ENCODE results near the gene NRIP1.

The NRIP1 gene

DNA sequence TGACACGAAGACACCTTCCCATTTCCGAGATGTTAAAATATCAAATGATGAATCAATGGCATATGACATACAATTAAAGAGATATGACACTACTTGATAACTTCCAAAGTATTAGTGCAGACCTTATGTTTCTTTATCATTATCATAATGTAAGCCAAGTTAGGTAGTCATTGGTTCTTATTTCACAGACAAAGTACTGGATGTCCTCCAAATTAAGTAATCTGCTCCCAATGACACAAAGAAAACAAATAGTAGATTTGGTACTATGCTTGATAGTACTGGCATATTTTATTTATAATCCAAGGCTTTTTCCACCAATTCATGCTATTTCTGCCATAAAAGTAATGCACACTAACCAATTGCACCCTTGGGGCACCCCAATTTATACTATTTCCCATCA lies 11.9 kb upstream of the NRIP1 start:
- no peak overlapping the region for H3K9ac ChIP-seq (ENCODE audit: low read length)
- no peaks in the 10 kb centered on the region for H3F3A ChIP-seq (ENCODE audit: insufficient read depth, low read length)
- no peak for DNase-seq
- no peaks in the 10 kb centered on the region for H3K4me1 ChIP-seq (ENCODE audit: low read length)
- H4K20me1 ChIP-seq (ENCODE audit: insufficient read depth, low read length), result no peaks in the 10 kb centered on the region
- no peak overlapping the region for H2AFZ ChIP-seq (ENCODE audit: low read length)
- H3K9me2 ChIP-seq (replicated peaks; ENCODE audit: insufficient read depth, low read length), result no peaks in the 10 kb centered on the region
- no peaks in the 10 kb centered on the region for H3K36me3 ChIP-seq (replicated peaks; ENCODE audit: insufficient read depth, low read length)
- H3K79me2 ChIP-seq (ENCODE audit: low read length), result no peaks in the 10 kb centered on the region
- H3K27ac ChIP-seq (ENCODE audit: low read length), result no peak overlapping the region
- H3K9me3 ChIP-seq (replicated peaks; ENCODE audit: insufficient read depth, low read length), result no peaks in the 10 kb centered on the region
- TF ChIP-seq EZH2phosphoT487 (IDR thresholded peaks at IDR 0.05; ENCODE audit: low read length), result no peak
- no peaks in the 10 kb centered on the region for H3K27me3 ChIP-seq (replicated peaks; ENCODE audit: insufficient read depth, low read length)
- no peak overlapping the region for H3K4me2 ChIP-seq (ENCODE audit: low read depth, low read length)
- no peak overlapping the region for H3K4me3 ChIP-seq (ENCODE audit: low read length)

DNA sequence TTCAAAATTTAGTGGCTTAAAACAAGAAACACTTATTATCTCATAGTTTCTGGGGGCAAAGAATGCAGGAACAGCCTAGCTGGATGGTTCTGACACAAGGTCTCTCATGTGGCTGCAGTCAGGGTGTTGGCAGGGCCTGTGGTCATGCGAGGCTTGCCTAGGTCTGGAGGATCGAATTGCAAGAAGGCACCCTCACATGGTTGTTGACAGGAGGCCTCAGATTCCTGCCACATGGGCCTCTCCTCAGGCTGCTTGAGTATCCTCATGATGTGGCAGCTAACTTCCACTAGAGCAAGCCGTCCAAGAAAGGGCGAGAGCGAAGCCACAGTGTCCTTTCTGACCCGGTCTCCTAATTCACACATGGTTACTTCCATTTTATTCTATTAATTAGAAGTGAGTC lies 6.2 kb upstream of the NRIP1 start:
- no peak for DNase-seq
- TF ChIP-seq EZH2 (optimal IDR thresholded peaks at IDR 0.05; ENCODE audit: low read depth, low read length) (no peak), EZH2phosphoT487 (IDR thresholded peaks at IDR 0.05; ENCODE audit: low read length) (no peak)
- TF ChIP-seq, protein P1, sequence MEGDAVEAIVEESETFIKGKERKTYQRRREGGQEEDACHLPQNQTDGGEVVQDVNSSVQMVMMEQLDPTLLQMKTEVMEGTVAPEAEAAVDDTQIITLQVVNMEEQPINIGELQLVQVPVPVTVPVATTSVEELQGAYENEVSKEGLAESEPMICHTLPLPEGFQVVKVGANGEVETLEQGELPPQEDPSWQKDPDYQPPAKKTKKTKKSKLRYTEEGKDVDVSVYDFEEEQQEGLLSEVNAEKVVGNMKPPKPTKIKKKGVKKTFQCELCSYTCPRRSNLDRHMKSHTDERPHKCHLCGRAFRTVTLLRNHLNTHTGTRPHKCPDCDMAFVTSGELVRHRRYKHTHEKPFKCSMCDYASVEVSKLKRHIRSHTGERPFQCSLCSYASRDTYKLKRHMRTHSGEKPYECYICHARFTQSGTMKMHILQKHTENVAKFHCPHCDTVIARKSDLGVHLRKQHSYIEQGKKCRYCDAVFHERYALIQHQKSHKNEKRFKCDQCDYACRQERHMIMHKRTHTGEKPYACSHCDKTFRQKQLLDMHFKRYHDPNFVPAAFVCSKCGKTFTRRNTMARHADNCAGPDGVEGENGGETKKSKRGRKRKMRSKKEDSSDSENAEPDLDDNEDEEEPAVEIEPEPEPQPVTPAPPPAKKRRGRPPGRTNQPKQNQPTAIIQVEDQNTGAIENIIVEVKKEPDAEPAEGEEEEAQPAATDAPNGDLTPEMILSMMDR (IDR thresholded peaks at IDR 0.05; ENCODE audit: low read length), result no peak
- no peaks in the 10 kb centered on the region for H3K4me1 ChIP-seq (ENCODE audit: low read length)
- H3K4me2 ChIP-seq (ENCODE audit: low read depth, low read length), result no peak overlapping the region
- H3K27ac ChIP-seq (ENCODE audit: low read length), result no peak overlapping the region
- no peaks in the 10 kb centered on the region for H3K9me3 ChIP-seq (replicated peaks; ENCODE audit: insufficient read depth, low read length)
- no peaks in the 10 kb centered on the region for H3K36me3 ChIP-seq (replicated peaks; ENCODE audit: insufficient read depth, low read length)
- no peaks in the 10 kb centered on the region for H3K79me2 ChIP-seq (ENCODE audit: low read length)
- H3K9me2 ChIP-seq (replicated peaks; ENCODE audit: insufficient read depth, low read length), result no peaks in the 10 kb centered on the region
- no peak overlapping the region for H2AFZ ChIP-seq (ENCODE audit: low read length)
- H4K20me1 ChIP-seq (ENCODE audit: insufficient read depth, low read length), result no peaks in the 10 kb centered on the region
- H3K9ac ChIP-seq (ENCODE audit: low read length), result no peak overlapping the region
- H3F3A ChIP-seq (ENCODE audit: insufficient read depth, low read length), result peaks cover 2% of the 10 kb centered on the region; the same call in 1 of the 2 replicates
- peaks cover 7% of the 10 kb centered on the region; the same call in 1 of the 2 replicates for H3K27me3 ChIP-seq (replicated peaks; ENCODE audit: insufficient read depth, low read length)
- no peak overlapping the region for H3K4me3 ChIP-seq (ENCODE audit: low read length)

DNA sequence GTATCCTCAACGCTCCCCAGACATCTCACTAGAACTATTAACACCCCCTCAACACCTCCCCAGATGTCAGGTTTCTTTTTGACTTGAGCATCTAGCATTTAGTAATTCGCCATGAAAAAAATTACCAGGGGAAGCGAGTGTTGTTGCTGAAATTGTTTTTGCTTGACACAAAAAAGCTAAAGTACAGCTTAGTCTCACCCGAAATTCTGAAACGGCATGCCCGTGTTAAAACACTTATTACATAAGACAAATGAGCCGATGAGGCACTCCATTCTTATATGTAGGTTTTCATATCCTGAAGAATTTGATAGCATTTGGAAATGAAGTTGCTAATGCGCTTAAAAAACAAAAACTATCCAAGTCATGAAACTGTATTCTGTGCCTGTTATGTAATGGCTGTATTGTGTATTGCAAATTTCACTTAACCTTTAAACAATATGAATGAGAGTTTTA lies 1.3 kb upstream of the NRIP1 start:
- H3K36me3 ChIP-seq (replicated peaks; ENCODE audit: insufficient read depth, low read length), result no peaks in the 10 kb centered on the region
- H3K4me2 ChIP-seq (ENCODE audit: low read depth, low read length), result peak overlapping the region; percentile 94
- H2AFZ ChIP-seq (ENCODE audit: low read length), result peak overlapping the region; percentile 85
- peaks cover 4% of the 10 kb centered on the region; the same call in 1 of the 2 replicates for H3F3A ChIP-seq (ENCODE audit: insufficient read depth, low read length)
- peak overlapping the region; percentile 84 for H3K4me3 ChIP-seq (ENCODE audit: low read length)
- H3K79me2 ChIP-seq (ENCODE audit: low read length), result peaks cover 21% of the 10 kb centered on the region
- no peak overlapping the region; the same call in 1 of the 2 replicates for H3K9ac ChIP-seq (ENCODE audit: low read length)
- no peaks in the 10 kb centered on the region for H3K9me2 ChIP-seq (replicated peaks; ENCODE audit: insufficient read depth, low read length)
- no peaks in the 10 kb centered on the region for H4K20me1 ChIP-seq (ENCODE audit: insufficient read depth, low read length)
- peaks cover 7% of the 10 kb centered on the region; the same call in 1 of the 2 replicates for H3K27me3 ChIP-seq (replicated peaks; ENCODE audit: insufficient read depth, low read length)
- H3K4me1 ChIP-seq (ENCODE audit: low read length), result no peaks in the 10 kb centered on the region
- no peaks in the 10 kb centered on the region for H3K9me3 ChIP-seq (replicated peaks; ENCODE audit: insufficient read depth, low read length)
- TF ChIP-seq, protein P1 (IDR thresholded peaks at IDR 0.05; ENCODE audit: low read length), result no peak
- TF ChIP-seq EZH2phosphoT487 (IDR thresholded peaks at IDR 0.05; ENCODE audit: low read length) (no peak), EZH2 (optimal IDR thresholded peaks at IDR 0.05; ENCODE audit: low read depth, low read length) (no peak)
- DNase-seq, result no peak
- H3K27ac ChIP-seq (ENCODE audit: low read length), result no peak overlapping the region

DNA sequence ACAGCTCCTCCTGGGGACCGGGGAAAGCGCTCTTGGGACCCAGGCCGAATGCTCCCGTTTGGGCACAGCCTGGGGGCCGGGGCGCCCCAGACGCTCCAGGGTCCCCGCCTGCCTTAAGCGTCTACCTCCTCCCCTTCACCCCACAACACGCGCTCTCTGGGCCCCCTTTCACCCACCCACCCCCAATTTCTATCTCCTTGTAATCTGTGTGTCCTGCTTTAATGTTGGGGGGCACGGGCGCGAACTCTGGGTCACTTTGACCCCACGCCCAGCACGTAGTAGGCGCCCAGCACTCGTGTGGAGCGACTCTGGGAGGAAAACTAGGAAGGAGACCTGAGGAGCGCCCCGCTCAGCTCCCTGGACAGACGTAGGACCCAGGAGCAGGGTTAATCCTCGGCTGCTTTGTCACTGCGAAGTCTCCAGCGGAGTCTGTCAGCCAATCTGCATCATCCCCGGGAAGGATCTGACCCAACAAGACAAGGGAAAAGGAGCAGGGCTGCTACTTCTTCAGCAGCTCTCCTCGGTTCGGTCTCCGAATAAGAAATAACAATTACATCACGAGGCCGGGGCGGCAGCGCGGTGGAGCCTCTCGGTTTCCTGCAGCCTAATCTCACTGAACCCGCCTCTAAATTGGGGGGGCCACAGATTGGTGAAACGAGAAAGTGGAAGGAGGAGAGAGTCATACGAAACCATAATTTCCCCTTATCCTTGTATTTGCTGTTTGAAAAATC lies 757 bp upstream of the NRIP1 start:
- TF ChIP-seq, protein P1 (IDR thresholded peaks at IDR 0.05; ENCODE audit: low read length), result no peak
- no peak for TF ChIP-seq EZH2phosphoT487 (IDR thresholded peaks at IDR 0.05; ENCODE audit: low read length)
- TF ChIP-seq EZH2 (optimal IDR thresholded peaks at IDR 0.05; ENCODE audit: low read depth, low read length), result no peak
- Histone ChIP-seq H3K4me2 (ENCODE audit: low read depth, low read length) (peak overlapping the region; percentile 94), H3K36me3 (replicated peaks; ENCODE audit: insufficient read depth, low read length) (no peaks in the 10 kb centered on the region), H2AFZ (ENCODE audit: low read length) (peak overlapping the region; percentile 85), H3K9me2 (replicated peaks; ENCODE audit: insufficient read depth, low read length) (no peaks in the 10 kb centered on the region), H4K20me1 (ENCODE audit: insufficient read depth, low read length) (no peaks in the 10 kb centered on the region), H3K27me3 (replicated peaks; ENCODE audit: insufficient read depth, low read length) (peaks cover 7% of the 10 kb centered on the region; the same call in 1 of the 2 replicates), H3K4me1 (ENCODE audit: low read length) (no peaks in the 10 kb centered on the region), H3K9me3 (replicated peaks; ENCODE audit: insufficient read depth, low read length) (no peaks in the 10 kb centered on the region), H3K27ac (ENCODE audit: low read length) (0 out of 2 replicates have a peak overlapping the region, but pooled peaks have one; percentile 21), H3K4me3 (ENCODE audit: low read length) (peak overlapping the region; percentile 84), H3K9ac (ENCODE audit: low read length) (peak overlapping the region; percentile 40; the same call in 1 of the 2 replicates), H3K79me2 (ENCODE audit: low read length) (peaks cover 27% of the 10 kb centered on the region), H3F3A (ENCODE audit: insufficient read depth, low read length) (peaks cover 4% of the 10 kb centered on the region; the same call in 1 of the 2 replicates)
- DNase-seq, result peak; percentile 59
